ENCODE data around the gene SLC27A1. TPM values are rescaled to one million over a fixed set of nuclear protein-coding genes. Genes with fewer than 3 reads are reported as not detected.
A peak's percentile ranks its signal among the peaks of the same experiment; 100 is the strongest.

SLC27A1 gene
- 10 to 100 TPM; 12.9 to 26.2 (median 16.3) TPM for total RNA-seq
- total RNA-seq (2013) = 7.8 TPM

- Mint-ChIP-seq H3K4me1 (peaks cover 32 to 54% of the 10 kb centered on the region in 2 donors), H3K36me3 (no peaks in the 10 kb centered on the region), H3K4me3 (peak within 1 kb of the TSS; percentile 98), H3K9me3 (no peaks in the 10 kb centered on the region), H3K27ac (peak within 1 kb of the TSS; percentile 90 to 96), H3K27me3 (ENCODE audit: low read depth in 2 of 2) (no peaks in the 10 kb centered on the region)
- Histone ChIP-seq H3K9me3 (ENCODE audit: control insufficient read depth, insufficient read depth, low read length) (no peaks in the 10 kb centered on the region), H3K4me3 (ENCODE audit: low read length) (peak within 1 kb of the TSS; percentile 94), H3K27me3 (ENCODE audit: control insufficient read depth, insufficient read depth, low read length) (no peaks in the 10 kb centered on the region), H3K36me3 (ENCODE audit: control insufficient read depth, insufficient read depth, low read length) (no peaks in the 10 kb centered on the region), H3K4me1 (ENCODE audit: control insufficient read depth, insufficient read depth, low read length) (peaks cover 44% of the 10 kb centered on the region), H3K27ac (ENCODE audit: low read length) (peak within 1 kb of the TSS; percentile 84)
- peak; percentile 72 to 84 (median 77) for ATAC-seq
- under 1% methylated on average over 67 of the region's 67 CpGs for WGBS (ENCODE audit: insufficient coverage)
- DNase-seq = peak; percentile 87 to 93
- TF ChIP-seq CTCF (IDR thresholded peaks at IDR 0.05) = no peak
- intact Hi-C loops (cut with micrococcal nuclease) = loop anchor here (2.0 kb wide), 1 partner anchor 19 kb away; no protein-coding TSS in a partner anchor
Observed at GRCh38 chr19:17470068-17470841, at the start of gene SLC27A1. SLC27A1 (plus strand) TSS chr19:17470524; CDS start chr19:17470541, 17 bp downstream.

GRCh38 chr19:17421942-17422341 is 48.4 kb upstream of the SLC27A1 start:
- 99% methylated on average over 4 of the region's 4 CpGs for WGBS (ENCODE audit: insufficient coverage)
- Histone ChIP-seq H3K36me3 (ENCODE audit: control insufficient read depth, insufficient read depth, low read length) (no peaks in the 10 kb centered on the region), H3K27me3 (ENCODE audit: control insufficient read depth, insufficient read depth, low read length) (no peaks in the 10 kb centered on the region), H3K27ac (ENCODE audit: low read length) (no peak overlapping the region), H3K4me3 (ENCODE audit: low read length) (no peak overlapping the region), H3K9me3 (ENCODE audit: control insufficient read depth, insufficient read depth, low read length) (no peaks in the 10 kb centered on the region), H3K4me1 (ENCODE audit: control insufficient read depth, insufficient read depth, low read length) (peaks cover 20% of the 10 kb centered on the region)
- intact Hi-C loops (cut with micrococcal nuclease) = no loop called here
- no peaks in the 10 kb centered on the region for H3K9me3 Mint-ChIP-seq
- H3K36me3 Mint-ChIP-seq = no peaks in the 10 kb centered on the region
- no peak overlapping the region for H3K27ac Mint-ChIP-seq
- DNase-seq (no peak), ATAC-seq (no peak)
- H3K4me3 Mint-ChIP-seq = no peak overlapping the region
- H3K4me1 Mint-ChIP-seq = peaks cover 8 to 26% of the 10 kb centered on the region in 2 donors
- TF ChIP-seq CTCF (IDR thresholded peaks at IDR 0.05) = no peak
- no peaks in the 10 kb centered on the region for H3K27me3 Mint-ChIP-seq (ENCODE audit: low read depth in 2 of 2)

GRCh38 chr19:17423429-17424208 is 46.7 kb upstream of the SLC27A1 start:
- 96% methylated on average over 17 of the region's 20 CpGs for WGBS (ENCODE audit: insufficient coverage)
- H3K9me3 Mint-ChIP-seq = no peaks in the 10 kb centered on the region
- intact Hi-C loops (cut with micrococcal nuclease) = no loop called here
- H3K36me3 Mint-ChIP-seq = no peaks in the 10 kb centered on the region
- no peak overlapping the region for H3K27ac Mint-ChIP-seq
- no peak overlapping the region for H3K27ac ChIP-seq (ENCODE audit: low read length)
- peaks cover 8 to 26% of the 10 kb centered on the region in 2 donors for H3K4me1 Mint-ChIP-seq
- no peaks in the 10 kb centered on the region for H3K27me3 ChIP-seq (ENCODE audit: control insufficient read depth, insufficient read depth, low read length)
- H3K4me3 Mint-ChIP-seq = no peak overlapping the region
- TF ChIP-seq CTCF (IDR thresholded peaks at IDR 0.05) = no peak
- H3K4me1 ChIP-seq (ENCODE audit: control insufficient read depth, insufficient read depth, low read length) = peaks cover 20% of the 10 kb centered on the region
- no peaks in the 10 kb centered on the region for H3K27me3 Mint-ChIP-seq (ENCODE audit: low read depth in 2 of 2)
- DNase-seq (no peak), ATAC-seq (no peak)
- H3K4me3 ChIP-seq (ENCODE audit: low read length) = no peak overlapping the region
- H3K9me3 ChIP-seq (ENCODE audit: control insufficient read depth, insufficient read depth, low read length) = no peaks in the 10 kb centered on the region
- no peaks in the 10 kb centered on the region for H3K36me3 ChIP-seq (ENCODE audit: control insufficient read depth, insufficient read depth, low read length)

All from natural killer cell (primary cell).